Measurements from ENCODE around the gene NRIP1. TPM values are rescaled to one million over a fixed set of nuclear protein-coding genes. Genes with fewer than 3 reads are reported as not detected.

Gene NRIP1
- total and polyA plus RNA-seq, 9 of the 15 experiments (the other 6 are each of a cell fraction or from before 2014, with no cell fraction given), result 4.3 to 42.8 (median 19.6) TPM

DNA sequence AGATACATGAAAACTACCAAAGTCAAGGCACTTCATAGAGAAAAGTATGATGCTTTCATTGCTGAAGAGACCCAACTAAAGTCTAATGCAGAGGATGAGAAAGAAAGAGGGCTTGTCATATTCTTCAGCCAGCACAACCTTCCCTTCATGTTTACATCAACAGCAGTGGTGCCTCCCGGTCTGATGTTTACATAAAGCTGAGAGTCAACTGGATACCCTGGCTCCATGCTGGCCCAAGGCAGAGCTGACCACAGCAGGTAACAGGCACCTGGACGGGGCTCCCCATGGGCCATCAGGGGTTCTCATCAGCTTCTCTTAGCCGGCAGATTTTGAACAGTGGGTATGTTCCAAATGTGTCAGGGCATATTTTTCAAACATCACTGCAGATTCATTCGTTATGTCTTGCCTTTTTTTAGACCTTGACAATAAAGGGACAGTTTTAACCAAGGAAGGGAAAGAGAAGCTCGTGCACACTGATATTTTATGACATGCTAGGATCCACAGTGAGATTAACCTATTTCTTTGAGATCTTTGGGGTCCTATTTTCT lies 117.1 kb downstream of the NRIP1 start (continued):
- TF ChIP-seq, protein P1, sequence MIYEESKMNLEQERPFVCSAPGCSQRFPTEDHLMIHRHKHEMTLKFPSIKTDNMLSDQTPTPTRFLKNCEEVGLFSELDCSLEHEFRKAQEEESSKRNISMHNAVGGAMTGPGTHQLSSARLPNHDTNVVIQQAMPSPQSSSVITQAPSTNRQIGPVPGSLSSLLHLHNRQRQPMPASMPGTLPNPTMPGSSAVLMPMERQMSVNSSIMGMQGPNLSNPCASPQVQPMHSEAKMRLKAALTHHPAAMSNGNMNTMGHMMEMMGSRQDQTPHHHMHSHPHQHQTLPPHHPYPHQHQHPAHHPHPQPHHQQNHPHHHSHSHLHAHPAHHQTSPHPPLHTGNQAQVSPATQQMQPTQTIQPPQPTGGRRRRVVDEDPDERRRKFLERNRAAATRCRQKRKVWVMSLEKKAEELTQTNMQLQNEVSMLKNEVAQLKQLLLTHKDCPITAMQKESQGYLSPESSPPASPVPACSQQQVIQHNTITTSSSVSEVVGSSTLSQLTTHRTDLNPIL (CRISPR knock-in tag; IDR thresholded peaks at IDR 0.05), result no peak

DNA sequence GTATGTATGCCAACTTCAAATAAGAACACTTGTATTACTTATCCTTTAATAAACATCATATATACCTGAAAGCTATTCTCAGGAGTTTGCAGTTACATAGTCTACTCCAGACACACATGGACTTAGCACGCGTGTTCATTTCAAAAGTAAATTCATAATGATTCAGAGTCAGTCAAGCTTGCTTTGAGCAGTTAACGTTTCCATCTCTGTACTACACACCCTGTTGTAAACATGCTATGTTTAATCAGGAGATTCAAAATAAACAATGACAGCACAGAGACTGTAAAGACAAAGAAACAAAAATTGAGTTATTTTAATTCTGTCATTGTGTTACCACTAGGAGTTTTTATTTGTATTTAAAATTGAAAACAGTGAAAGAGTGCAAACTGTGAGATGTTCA lies 119.6 kb downstream of the NRIP1 start:
- Histone ChIP-seq H3K4me1 (replicated peaks in 1 of 2; ENCODE audit: control insufficient read depth in 2 of 2, insufficient read depth in 2 of 2, low read length in 2 of 2) (no peaks in the 10 kb centered on the region), H3K79me2 (ENCODE audit: control insufficient read depth, insufficient read depth, low read length) (no peaks in the 10 kb centered on the region), H3K9me3 (replicated peaks; ENCODE audit: control insufficient read depth, insufficient read depth, low read depth, low read length) (no peaks in the 10 kb centered on the region; the same call in 1 of the 2 replicates), H3K27ac (ENCODE audit: extremely low read depth, low read depth, low read length) (no peak overlapping the region), H4K20me1 (replicated peaks; ENCODE audit: control insufficient read depth, insufficient read depth, low read length) (no peaks in the 10 kb centered on the region), H3K4me2 (ENCODE audit: insufficient read depth, low read length) (no peak overlapping the region), H3K9ac (ENCODE audit: insufficient read depth in 1 of 2, low read depth in 2 of 2, low read length in 2 of 2) (no peak overlapping the region), H3K27me3 (ENCODE audit: control insufficient read depth in 2 of 2, insufficient read depth in 2 of 2, low read length in 2 of 2) (no peaks in the 10 kb centered on the region; a peak in 1 of 5 replicates), H3K9me1 (ENCODE audit: control insufficient read depth, insufficient read depth, low read length) (no peaks in the 10 kb centered on the region), H3K4me3 (no peak overlapping the region), H3K36me3 (ENCODE audit: control insufficient read depth, insufficient read depth, low read length) (no peaks in the 10 kb centered on the region), H2AFZ (ENCODE audit: low read depth, low read length) (no peak overlapping the region)
- FAIRE-seq (no peak), DNase-seq (ENCODE audit: extremely low read depth in 1 of 4, low spot score in 3 of 4) (no peak), ATAC-seq (no peak)
- WGBS (ENCODE audit: insufficient coverage, low coverage, missing lambda C conversion rate), result 57% methylated on average over 3 of the region's 3 CpGs
- TF ChIP-seq NR2F6 (CRISPR knock-in tag; IDR thresholded peaks at IDR 0.05) (no peak), ZNF764 (CRISPR knock-in tag; IDR thresholded peaks at IDR 0.05; ENCODE audit: low read depth) (no peak), PHB2 (IDR thresholded peaks at IDR 0.05; ENCODE audit: low read depth) (no peak), ZNF384 (IDR thresholded peaks at IDR 0.05; ENCODE audit: low read depth, low read length) (no peak), THRAP3 (IDR thresholded peaks at IDR 0.05; ENCODE audit: borderline replicate concordance) (no peak)
- TF ChIP-seq, protein P2, sequence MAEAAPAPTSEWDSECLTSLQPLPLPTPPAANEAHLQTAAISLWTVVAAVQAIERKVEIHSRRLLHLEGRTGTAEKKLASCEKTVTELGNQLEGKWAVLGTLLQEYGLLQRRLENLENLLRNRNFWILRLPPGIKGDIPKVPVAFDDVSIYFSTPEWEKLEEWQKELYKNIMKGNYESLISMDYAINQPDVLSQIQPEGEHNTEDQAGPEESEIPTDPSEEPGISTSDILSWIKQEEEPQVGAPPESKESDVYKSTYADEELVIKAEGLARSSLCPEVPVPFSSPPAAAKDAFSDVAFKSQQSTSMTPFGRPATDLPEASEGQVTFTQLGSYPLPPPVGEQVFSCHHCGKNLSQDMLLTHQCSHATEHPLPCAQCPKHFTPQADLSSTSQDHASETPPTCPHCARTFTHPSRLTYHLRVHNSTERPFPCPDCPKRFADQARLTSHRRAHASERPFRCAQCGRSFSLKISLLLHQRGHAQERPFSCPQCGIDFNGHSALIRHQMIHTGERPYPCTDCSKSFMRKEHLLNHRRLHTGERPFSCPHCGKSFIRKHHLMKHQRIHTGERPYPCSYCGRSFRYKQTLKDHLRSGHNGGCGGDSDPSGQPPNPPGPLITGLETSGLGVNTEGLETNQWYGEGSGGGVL (CRISPR knock-in tag; IDR thresholded peaks at IDR 0.05), result no peak
- TF ChIP-seq, protein P3, sequence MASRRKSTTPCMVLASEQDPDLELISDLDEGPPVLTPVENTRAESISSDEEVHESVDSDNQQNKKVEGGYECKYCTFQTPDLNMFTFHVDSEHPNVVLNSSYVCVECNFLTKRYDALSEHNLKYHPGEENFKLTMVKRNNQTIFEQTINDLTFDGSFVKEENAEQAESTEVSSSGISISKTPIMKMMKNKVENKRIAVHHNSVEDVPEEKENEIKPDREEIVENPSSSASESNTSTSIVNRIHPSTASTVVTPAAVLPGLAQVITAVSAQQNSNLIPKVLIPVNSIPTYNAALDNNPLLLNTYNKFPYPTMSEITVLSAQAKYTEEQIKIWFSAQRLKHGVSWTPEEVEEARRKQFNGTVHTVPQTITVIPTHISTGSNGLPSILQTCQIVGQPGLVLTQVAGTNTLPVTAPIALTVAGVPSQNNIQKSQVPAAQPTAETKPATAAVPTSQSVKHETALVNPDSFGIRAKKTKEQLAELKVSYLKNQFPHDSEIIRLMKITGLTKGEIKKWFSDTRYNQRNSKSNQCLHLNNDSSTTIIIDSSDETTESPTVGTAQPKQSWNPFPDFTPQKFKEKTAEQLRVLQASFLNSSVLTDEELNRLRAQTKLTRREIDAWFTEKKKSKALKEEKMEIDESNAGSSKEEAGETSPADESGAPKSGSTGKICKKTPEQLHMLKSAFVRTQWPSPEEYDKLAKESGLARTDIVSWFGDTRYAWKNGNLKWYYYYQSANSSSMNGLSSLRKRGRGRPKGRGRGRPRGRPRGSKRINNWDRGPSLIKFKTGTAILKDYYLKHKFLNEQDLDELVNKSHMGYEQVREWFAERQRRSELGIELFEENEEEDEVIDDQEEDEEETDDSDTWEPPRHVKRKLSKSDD (conservative IDR thresholded peaks at IDR 0.05; ENCODE audit: low read length), result no peak
- ChIA-PET CTCF (ENCODE audit: low intra/inter-chr PET ratio) (no interaction called here), POLR2A (no interaction called here)
- intact Hi-C loops (cut with micrococcal nuclease) (no loop called here), in situ Hi-C loops (cut with MboI) (no loop called here)
- no TSS peak for BruUV-seq (replicated peaks)

All from K562 (cell line).